ENCODE measurements around the gene COMMD6. TPM values are rescaled to one million over a fixed set of nuclear protein-coding genes. Genes with fewer than 3 reads are reported as not detected.
A peak's percentile ranks its signal among the peaks of the same experiment; 100 is the strongest.

The COMMD6 gene
- total RNA-seq, 1 donor from 2014 or later, result 171 TPM

DNA sequence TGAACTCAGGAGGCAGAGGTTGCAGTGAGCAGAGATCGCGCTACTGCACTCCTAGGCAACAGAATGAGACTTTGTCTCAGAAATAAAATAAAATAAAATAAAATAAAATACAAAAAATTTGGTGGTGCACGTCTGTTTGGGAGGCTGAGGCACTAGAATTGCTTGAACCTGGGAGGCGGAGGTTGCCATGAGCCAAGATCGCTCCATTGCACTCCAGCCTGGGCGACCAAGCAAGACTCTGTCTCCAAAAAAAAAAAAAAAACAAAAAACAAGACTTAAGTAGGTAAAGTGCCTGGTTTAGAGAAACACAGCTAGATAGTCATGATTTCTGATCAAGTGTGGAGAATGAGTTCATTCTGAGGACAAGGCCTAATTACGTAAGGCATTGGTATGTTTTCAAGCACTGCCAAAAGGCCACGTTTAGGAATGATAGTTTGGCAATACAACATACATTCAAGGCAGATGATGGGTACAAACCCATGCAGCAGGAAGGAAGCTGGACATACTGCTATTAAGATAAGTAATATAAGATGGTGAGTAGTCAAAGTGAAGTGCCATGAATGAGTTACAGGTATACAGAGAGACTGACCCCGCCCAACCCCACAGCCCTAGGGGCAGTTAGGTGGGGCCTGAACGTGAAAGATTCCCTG is 7.2 kb upstream of the COMMD6 start:
- H3K4me1 Mint-ChIP-seq (ENCODE audit: unreplicated experiment), result peaks cover 14% of the 10 kb centered on the region
- no peak for DNase-seq (ENCODE audit: extremely low spot score, unreplicated experiment)
- H3K4me3 Mint-ChIP-seq, result no peak overlapping the region
- no peaks in the 10 kb centered on the region for H3K9me3 Mint-ChIP-seq
- H3K36me3 Mint-ChIP-seq, result no peaks in the 10 kb centered on the region
- no peaks in the 10 kb centered on the region for H3K27me3 Mint-ChIP-seq
- TF ChIP-seq, protein P1, sequence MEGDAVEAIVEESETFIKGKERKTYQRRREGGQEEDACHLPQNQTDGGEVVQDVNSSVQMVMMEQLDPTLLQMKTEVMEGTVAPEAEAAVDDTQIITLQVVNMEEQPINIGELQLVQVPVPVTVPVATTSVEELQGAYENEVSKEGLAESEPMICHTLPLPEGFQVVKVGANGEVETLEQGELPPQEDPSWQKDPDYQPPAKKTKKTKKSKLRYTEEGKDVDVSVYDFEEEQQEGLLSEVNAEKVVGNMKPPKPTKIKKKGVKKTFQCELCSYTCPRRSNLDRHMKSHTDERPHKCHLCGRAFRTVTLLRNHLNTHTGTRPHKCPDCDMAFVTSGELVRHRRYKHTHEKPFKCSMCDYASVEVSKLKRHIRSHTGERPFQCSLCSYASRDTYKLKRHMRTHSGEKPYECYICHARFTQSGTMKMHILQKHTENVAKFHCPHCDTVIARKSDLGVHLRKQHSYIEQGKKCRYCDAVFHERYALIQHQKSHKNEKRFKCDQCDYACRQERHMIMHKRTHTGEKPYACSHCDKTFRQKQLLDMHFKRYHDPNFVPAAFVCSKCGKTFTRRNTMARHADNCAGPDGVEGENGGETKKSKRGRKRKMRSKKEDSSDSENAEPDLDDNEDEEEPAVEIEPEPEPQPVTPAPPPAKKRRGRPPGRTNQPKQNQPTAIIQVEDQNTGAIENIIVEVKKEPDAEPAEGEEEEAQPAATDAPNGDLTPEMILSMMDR (conservative IDR thresholded peaks at IDR 0.05), result no peak
- H3K27ac Mint-ChIP-seq, result peak overlapping the region; percentile 56

DNA sequence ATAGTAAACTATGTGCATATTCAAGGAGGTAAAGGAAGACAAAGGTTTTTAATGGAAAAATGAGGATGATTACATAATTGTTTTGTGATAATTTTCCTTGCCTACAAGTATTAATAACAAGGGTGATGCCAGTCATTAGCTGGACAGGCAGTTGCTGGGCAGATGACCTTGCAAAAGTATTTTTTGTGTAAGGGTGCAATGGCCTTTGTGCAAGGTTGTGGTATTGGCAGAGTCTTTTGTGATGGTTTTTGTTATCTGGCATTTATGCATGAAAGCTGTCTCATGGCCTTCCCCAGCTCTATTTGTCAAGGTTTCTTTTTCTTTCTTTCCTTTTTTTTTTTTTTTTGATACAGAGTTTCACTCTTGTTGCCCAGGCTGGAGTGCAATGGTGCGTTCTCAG is 4.3 kb upstream of the COMMD6 start:
- Mint-ChIP-seq H3K4me3 (no peak overlapping the region), H3K27ac (no peak overlapping the region), H3K36me3 (no peaks in the 10 kb centered on the region), H3K4me1 (ENCODE audit: unreplicated experiment) (peaks cover 4% of the 10 kb centered on the region), H3K9me3 (peaks cover 5% of the 10 kb centered on the region), H3K27me3 (no peaks in the 10 kb centered on the region)
- no peak for DNase-seq (ENCODE audit: extremely low spot score, unreplicated experiment)
- TF ChIP-seq, protein P1 (conservative IDR thresholded peaks at IDR 0.05), result no peak

DNA sequence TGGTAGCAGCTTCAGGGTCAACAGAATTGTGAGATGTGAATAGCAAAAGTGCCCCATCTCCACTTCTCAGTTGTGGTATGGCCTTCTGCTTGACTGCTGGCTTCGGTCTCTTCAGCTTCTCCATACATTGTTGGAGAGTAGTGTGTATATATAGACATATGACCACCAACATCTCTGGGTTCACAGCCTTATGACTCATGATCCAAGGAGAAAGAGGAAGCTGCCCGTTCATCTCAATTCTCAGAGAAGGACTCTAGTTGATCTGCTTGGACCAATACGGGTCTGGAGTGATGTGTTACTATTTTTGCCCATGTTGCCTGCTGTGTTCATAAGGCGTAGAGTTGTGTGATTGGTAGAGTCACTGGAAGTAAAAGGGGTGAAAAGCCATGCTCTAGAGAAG is 3.6 kb upstream of the COMMD6 start:
- Mint-ChIP-seq H3K4me1 (ENCODE audit: unreplicated experiment) (peaks cover 4% of the 10 kb centered on the region), H3K27ac (no peak overlapping the region), H3K4me3 (no peak overlapping the region), H3K27me3 (no peaks in the 10 kb centered on the region), H3K9me3 (peaks cover 5% of the 10 kb centered on the region), H3K36me3 (no peaks in the 10 kb centered on the region)
- TF ChIP-seq, protein P1 (conservative IDR thresholded peaks at IDR 0.05), result no peak
- DNase-seq (ENCODE audit: extremely low spot score, unreplicated experiment), result no peak

DNA sequence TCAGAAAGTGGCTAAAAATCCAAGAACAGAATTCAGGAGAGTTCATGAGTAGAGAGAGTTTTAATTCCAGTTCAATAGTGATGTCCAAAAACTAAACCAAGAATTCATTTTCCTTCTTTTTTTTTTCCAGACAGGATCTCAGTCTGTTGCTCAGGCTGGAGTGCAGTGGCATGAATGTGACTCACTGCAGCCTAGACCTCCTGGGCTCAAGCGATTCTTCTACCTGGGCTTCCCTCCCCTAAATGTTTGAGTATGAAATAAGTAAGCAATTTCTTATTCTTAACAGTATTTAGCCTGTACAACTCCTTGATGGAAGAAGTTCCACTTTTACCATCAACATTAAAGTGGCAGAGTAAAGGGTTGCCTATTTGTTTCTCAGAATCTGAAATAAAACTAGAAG is 3.8 kb downstream of the COMMD6 start:
- DNase-seq (ENCODE audit: extremely low spot score, unreplicated experiment), result no peak
- Mint-ChIP-seq H3K9me3 (peaks cover 1% of the 10 kb centered on the region), H3K4me1 (ENCODE audit: unreplicated experiment) (peaks cover 7% of the 10 kb centered on the region), H3K27me3 (no peaks in the 10 kb centered on the region), H3K4me3 (no peak overlapping the region), H3K27ac (no peak overlapping the region), H3K36me3 (peaks cover 14% of the 10 kb centered on the region)
- TF ChIP-seq, protein P1 (conservative IDR thresholded peaks at IDR 0.05), result no peak

DNA sequence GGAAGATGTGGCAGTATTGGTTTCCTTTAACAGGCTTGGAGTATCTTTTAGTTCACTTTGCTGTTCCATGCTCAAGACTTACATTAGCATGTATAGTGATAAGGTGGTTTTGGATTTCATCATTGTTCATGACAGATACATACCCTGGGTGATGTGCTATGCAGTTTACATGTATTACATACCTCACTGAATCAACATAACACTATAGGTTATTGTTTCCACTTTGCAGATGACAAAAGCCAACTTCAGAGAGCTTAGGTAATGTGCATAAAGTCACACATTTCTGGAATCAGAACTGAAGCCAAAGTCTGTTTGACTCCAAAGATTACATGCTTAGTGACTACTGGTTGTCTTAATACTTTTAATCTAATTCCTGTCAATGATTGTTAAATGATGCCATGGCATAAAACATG is 7.1 kb downstream of the COMMD6 start:
- H3K4me3 Mint-ChIP-seq, result no peak overlapping the region
- TF ChIP-seq, protein P1 (conservative IDR thresholded peaks at IDR 0.05), result no peak
- H3K36me3 Mint-ChIP-seq, result peaks cover 21% of the 10 kb centered on the region
- no peaks in the 10 kb centered on the region for H3K27me3 Mint-ChIP-seq
- peaks cover 2% of the 10 kb centered on the region for H3K4me1 Mint-ChIP-seq (ENCODE audit: unreplicated experiment)
- DNase-seq (ENCODE audit: extremely low spot score, unreplicated experiment), result no peak
- no peak overlapping the region for H3K27ac Mint-ChIP-seq
- H3K9me3 Mint-ChIP-seq, result no peaks in the 10 kb centered on the region
